Liver (tissue), 9 donors: Measurements from ENCODE around the gene CRYBA1. TPM values are rescaled to one million over a fixed set of nuclear protein-coding genes. Genes with fewer than 3 reads are reported as not detected.

ENCODE experiments used
- DNase-seq: peaks from one replicate; pipeline ENCODE4 v3.0.0-alpha.2; 2017; ENCODE audit warnings: low spot score
- H3K27ac ChIP-seq, 2 donors: one replicate each; pipeline ENCODE4 v1.7.0; 2013; ENCODE audit warnings: inconsistent platforms in 2 of 2, low read length in 2 of 2, control low read depth in 1 of 2, low read depth in 1 of 2, mild to moderate bottlenecking in 1 of 2
- H3K27me3 ChIP-seq, 4 donors: one replicate each; pipeline versions ENCODE4 v1.6.1 to v1.7.0; 2013; ENCODE audit warnings: low read length in 3 of 4, inconsistent platforms in 1 of 4, mild to moderate bottlenecking in 1 of 4, moderate library complexity in 1 of 4; ENCODE audit not compliant: control insufficient read depth in 4 of 4, insufficient read depth in 4 of 4
- H3K36me3 ChIP-seq, 4 donors: one replicate each; pipeline versions ENCODE4 v1.6.1 to v1.7.0; 2013; ENCODE audit warnings: low read length in 3 of 4, mild to moderate bottlenecking in 3 of 4, low read depth in 1 of 4, moderate library complexity in 1 of 4; ENCODE audit not compliant: control insufficient read depth in 4 of 4, insufficient read depth in 3 of 4
- H3K4me1 ChIP-seq, 4 donors: one replicate each; pipeline versions ENCODE4 v1.6.1 to v1.7.0; 2013; ENCODE audit warnings: low read length in 3 of 4, mild to moderate bottlenecking in 3 of 4, moderate library complexity in 1 of 4; ENCODE audit not compliant: control insufficient read depth in 4 of 4, insufficient read depth in 4 of 4
- H3K4me3 ChIP-seq, 3 donors: one replicate each; pipeline versions ENCODE4 v1.6.1 to v1.7.0; 2013; ENCODE audit warnings: low read length in 3 of 3, control low read depth in 1 of 3, low read depth in 1 of 3, mild to moderate bottlenecking in 1 of 3
- H3K9ac ChIP-seq, 2 donors: one replicate each; pipeline ENCODE4 v1.7.0; 2013; ENCODE audit warnings: low read length in 2 of 2, mild to moderate bottlenecking in 2 of 2, moderate library complexity in 2 of 2, control low read depth in 1 of 2, low read depth in 1 of 2
- H3K9me3 ChIP-seq, 4 donors: one replicate each; pipeline versions ENCODE4 v1.6.1 to v1.7.0; 2013; ENCODE audit warnings: low read length in 3 of 4; ENCODE audit not compliant: control insufficient read depth in 4 of 4
- EGR1 ChIP-seq, 2 donors: IDR thresholded peaks; 2 replicates each; pipeline ENCODE4 v1.6.1; 2016 to 2018; ENCODE audit warnings: antibody characterized with exemption in 2 of 2, low read depth in 2 of 2
- FOXA1 ChIP-seq: IDR thresholded peaks from 2 replicates; pipeline ENCODE4 v1.6.1; 2016; ENCODE audit warnings: antibody characterized with exemption
- FOXA2 ChIP-seq: IDR thresholded peaks from 2 replicates; pipeline ENCODE4 v1.6.1; 2016; ENCODE audit warnings: antibody characterized with exemption
- GABPA ChIP-seq, 2 donors: IDR thresholded peaks in 1 of 2; conservative IDR thresholded peaks in 1 of 2; 2 replicates each; pipeline ENCODE4 v1.6.1; 2016; ENCODE audit warnings: antibody characterized with exemption in 2 of 2, mild to moderate bottlenecking in 1 of 2, moderate library complexity in 1 of 2
- HNF4G ChIP-seq: IDR thresholded peaks from 2 replicates; pipeline ENCODE4 v1.6.1; 2016; ENCODE audit warnings: antibody characterized with exemption
- JUND ChIP-seq, 2 donors: IDR thresholded peaks; 2 replicates each; pipeline ENCODE4 v1.6.1; 2016; ENCODE audit warnings: antibody characterized with exemption in 2 of 2
- NR2F2 ChIP-seq: IDR thresholded peaks from 2 replicates; pipeline ENCODE4 v1.6.1; 2016; ENCODE audit warnings: antibody characterized with exemption
- RXRA ChIP-seq, 2 donors: IDR thresholded peaks; 2 replicates each; pipeline ENCODE4 v1.6.1; 2017 to 2018; ENCODE audit warnings: antibody characterized with exemption in 2 of 2, mild to moderate bottlenecking in 1 of 2
- SP1 ChIP-seq: IDR thresholded peaks from 2 replicates; pipeline ENCODE4 v1.6.1; 2018; ENCODE audit warnings: antibody characterized with exemption, mild to moderate bottlenecking
- TAF1 ChIP-seq: conservative IDR thresholded peaks from 2 replicates; pipeline ENCODE4 v1.6.1; 2016; ENCODE audit warnings: antibody characterized with exemption, mild to moderate bottlenecking
- YY1 ChIP-seq: IDR thresholded peaks from 2 replicates; pipeline ENCODE4 v1.6.1; 2016; ENCODE audit warnings: antibody characterized with exemption, mild to moderate bottlenecking
- WGBS: extraction: QIAGEN DNeasy Blood & Tissue Kit; methylation state at CpG from one replicate; pipeline ENCODE4 v1.1.7; 2013; 5-methylcytosine and 5-hydroxymethylcytosine counted together
- polyA plus RNA-seq, 2 donors: library from polyadenylated mRNA; stranded (reverse) in 1 of 2; unstranded in 1 of 2; fragments of 200-250 nt in 1 of 2; fragments of >200 nt in 1 of 2; fragmentation: Nextera tagmentation in 1 of 2; extraction: Ambion mirVana in 1 of 2; gene quantifications; one replicate each; pipeline versions ENCODE4 v1.2.1 to v1.2.3, GENCODE V29; 2013 to 2015
- total RNA-seq, 2 donors: library from RNA; depleted of rRNA; stranded (reverse); fragments of >200 nt; gene quantifications; one replicate each; pipeline ENCODE4 v1.2.3, GENCODE V29; 2014
- TF ChIP-seq, protein P1 (sequence below): IDR thresholded peaks from 2 replicates; pipeline ENCODE4 v1.6.1; 2016; ENCODE audit warnings: antibody characterized with exemption
- TF ChIP-seq, protein P2 (sequence below): fragments of 150-350 bp; IDR thresholded peaks from 2 replicates; pipeline ENCODE4 v1.5.1; 2017; ENCODE audit warnings: improper control_type of control experiment, low read depth, low read length; ENCODE audit not compliant: missing input control
- TF ChIP-seq, protein P3 (sequence below): IDR thresholded peaks from 2 replicates; pipeline ENCODE4 v1.6.1; 2016; ENCODE audit warnings: antibody characterized with exemption
- TF ChIP-seq, protein P4 (sequence below): IDR thresholded peaks from 2 replicates; pipeline ENCODE4 v1.6.1; 2016; ENCODE audit warnings: antibody characterized with exemption, mild to moderate bottlenecking
- TF ChIP-seq, protein P5 (sequence below): IDR thresholded peaks from 2 replicates; pipeline ENCODE4 v1.6.1; 2016; ENCODE audit warnings: antibody characterized with exemption
- donor health status: healthy.
- donor health status: healthy.
- donor health status: healthy.
- donor health status: healthy.
- donor health status: healthy.

CRYBA1 gene
- total and polyA plus RNA-seq, 4 donors: not detected

DNA sequence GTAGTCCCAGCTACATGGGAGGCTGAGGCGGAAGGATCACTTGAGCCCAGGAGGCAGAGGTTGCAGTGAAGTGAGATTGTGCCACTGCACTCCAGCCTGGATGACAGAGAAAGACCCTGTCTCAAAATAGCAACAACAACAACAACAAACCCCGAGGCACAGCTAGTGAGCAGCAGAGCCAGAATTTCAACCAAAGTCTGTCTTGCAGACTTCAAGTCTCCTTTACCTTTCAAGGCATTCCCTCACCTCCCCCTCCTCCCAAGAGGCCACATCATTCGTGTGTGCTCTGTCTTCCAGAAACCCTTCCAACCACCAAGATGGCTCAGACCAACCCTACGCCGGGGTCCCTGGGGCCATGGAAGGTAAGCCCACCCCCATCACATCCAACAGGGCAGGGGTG lies 2.2 kb downstream of the CRYBA1 start:
- H3K36me3 ChIP-seq: peaks cover 0 to 3% (median 0%) of the 10 kb centered on the region in 4 donors
- H3K9me3 ChIP-seq: no peaks in the 10 kb centered on the region
- H3K9ac ChIP-seq: no peak overlapping the region
- no peak overlapping the region for H3K4me3 ChIP-seq
- H3K4me1 ChIP-seq: no peaks in the 10 kb centered on the region
- no peaks in the 10 kb centered on the region for H3K27me3 ChIP-seq
- 91% methylated on average over 5 of the region's 5 CpGs for WGBS
- H3K27ac ChIP-seq: no peak overlapping the region
- DNase-seq: no peak
- TF ChIP-seq EGR1 (IDR thresholded peaks at IDR 0.05; ENCODE audit: low read depth in 2 of 2) (no peak), HNF4G (no peak), JUND (IDR thresholded peaks at IDR 0.05) (no peak), FOXA1 (no peak)
- TF ChIP-seq, protein P1, sequence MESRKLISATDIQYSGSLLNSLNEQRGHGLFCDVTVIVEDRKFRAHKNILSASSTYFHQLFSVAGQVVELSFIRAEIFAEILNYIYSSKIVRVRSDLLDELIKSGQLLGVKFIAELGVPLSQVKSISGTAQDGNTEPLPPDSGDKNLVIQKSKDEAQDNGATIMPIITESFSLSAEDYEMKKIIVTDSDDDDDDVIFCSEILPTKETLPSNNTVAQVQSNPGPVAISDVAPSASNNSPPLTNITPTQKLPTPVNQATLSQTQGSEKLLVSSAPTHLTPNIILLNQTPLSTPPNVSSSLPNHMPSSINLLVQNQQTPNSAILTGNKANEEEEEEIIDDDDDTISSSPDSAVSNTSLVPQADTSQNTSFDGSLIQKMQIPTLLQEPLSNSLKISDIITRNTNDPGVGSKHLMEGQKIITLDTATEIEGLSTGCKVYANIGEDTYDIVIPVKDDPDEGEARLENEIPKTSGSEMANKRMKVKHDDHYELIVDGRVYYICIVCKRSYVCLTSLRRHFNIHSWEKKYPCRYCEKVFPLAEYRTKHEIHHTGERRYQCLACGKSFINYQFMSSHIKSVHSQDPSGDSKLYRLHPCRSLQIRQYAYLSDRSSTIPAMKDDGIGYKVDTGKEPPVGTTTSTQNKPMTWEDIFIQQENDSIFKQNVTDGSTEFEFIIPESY: no peak

DNA sequence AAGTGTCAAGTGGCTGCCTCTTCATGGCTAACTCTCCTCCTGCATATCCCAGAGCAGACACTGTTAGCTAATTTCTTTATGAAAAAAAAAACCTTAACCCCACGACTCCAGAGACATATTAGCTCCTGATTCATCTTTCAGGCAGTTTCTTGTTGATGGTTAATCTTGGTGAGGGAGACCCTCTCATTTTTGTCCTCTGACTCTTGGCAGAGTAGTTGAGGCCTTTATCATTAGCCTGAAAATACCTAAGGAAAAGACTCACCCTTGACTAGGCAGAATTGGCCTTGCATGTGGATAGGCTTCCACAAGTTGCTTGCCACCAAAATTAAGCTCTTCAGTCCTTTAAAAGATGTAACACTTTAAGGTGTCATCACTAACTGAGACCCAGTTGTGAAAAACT lies 4.0 kb downstream of the CRYBA1 start:
- DNase-seq: no peak
- no peaks in the 10 kb centered on the region for H3K4me1 ChIP-seq
- TF ChIP-seq EGR1 (IDR thresholded peaks at IDR 0.05; ENCODE audit: low read depth in 2 of 2): no peak
- TF ChIP-seq FOXA1: no peak

DNA sequence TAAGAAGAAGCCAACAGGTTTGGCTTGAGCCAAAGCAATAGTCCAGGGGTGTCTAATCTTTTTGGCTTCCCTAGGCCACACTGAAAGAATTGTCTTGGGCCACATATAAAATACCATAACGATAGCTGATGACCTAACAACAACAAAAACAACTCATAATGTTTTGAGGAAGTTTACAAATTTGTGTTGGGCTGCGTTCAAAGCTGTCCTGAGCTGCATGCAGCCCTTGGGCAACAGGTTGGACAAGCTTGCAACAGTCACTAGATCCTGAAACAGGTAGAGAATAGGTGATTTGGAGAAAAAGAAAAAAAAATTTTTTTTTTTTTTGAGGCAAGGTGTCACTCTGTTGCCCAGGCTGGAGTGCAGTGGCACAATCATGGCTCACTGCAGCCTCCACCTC lies 4.5 kb downstream of the CRYBA1 start:
- DNase-seq: no peak
- no peaks in the 10 kb centered on the region for H3K4me1 ChIP-seq
- no peak overlapping the region for H3K27ac ChIP-seq
- H3K9me3 ChIP-seq: no peaks in the 10 kb centered on the region
- H3K9ac ChIP-seq: no peak overlapping the region
- WGBS: 81% methylated on average over 2 of the region's 2 CpGs
- H3K36me3 ChIP-seq: peaks cover 0 to 3% (median 0%) of the 10 kb centered on the region in 4 donors
- H3K4me3 ChIP-seq: no peak overlapping the region
- TF ChIP-seq TAF1 (no peak), SP1 (no peak), EGR1 (IDR thresholded peaks at IDR 0.05; ENCODE audit: low read depth in 2 of 2) (no peak), JUND (IDR thresholded peaks at IDR 0.05) (no peak), YY1 (no peak), NR2F2 (no peak), GABPA (IDR thresholded peaks at IDR 0.05 in 1 of 2, conservative IDR thresholded peaks at IDR 0.05 in 1 of 2) (no peak), HNF4G (no peak), RXRA (IDR thresholded peaks at IDR 0.05) (no peak), FOXA2 (no peak)
- TF ChIP-seq, protein P1: no peak
- TF ChIP-seq, protein P2, sequence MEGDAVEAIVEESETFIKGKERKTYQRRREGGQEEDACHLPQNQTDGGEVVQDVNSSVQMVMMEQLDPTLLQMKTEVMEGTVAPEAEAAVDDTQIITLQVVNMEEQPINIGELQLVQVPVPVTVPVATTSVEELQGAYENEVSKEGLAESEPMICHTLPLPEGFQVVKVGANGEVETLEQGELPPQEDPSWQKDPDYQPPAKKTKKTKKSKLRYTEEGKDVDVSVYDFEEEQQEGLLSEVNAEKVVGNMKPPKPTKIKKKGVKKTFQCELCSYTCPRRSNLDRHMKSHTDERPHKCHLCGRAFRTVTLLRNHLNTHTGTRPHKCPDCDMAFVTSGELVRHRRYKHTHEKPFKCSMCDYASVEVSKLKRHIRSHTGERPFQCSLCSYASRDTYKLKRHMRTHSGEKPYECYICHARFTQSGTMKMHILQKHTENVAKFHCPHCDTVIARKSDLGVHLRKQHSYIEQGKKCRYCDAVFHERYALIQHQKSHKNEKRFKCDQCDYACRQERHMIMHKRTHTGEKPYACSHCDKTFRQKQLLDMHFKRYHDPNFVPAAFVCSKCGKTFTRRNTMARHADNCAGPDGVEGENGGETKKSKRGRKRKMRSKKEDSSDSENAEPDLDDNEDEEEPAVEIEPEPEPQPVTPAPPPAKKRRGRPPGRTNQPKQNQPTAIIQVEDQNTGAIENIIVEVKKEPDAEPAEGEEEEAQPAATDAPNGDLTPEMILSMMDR: no peak
- TF ChIP-seq, protein P3, sequence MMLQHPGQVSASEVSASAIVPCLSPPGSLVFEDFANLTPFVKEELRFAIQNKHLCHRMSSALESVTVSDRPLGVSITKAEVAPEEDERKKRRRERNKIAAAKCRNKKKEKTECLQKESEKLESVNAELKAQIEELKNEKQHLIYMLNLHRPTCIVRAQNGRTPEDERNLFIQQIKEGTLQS: no peak
- TF ChIP-seq, protein P4, sequence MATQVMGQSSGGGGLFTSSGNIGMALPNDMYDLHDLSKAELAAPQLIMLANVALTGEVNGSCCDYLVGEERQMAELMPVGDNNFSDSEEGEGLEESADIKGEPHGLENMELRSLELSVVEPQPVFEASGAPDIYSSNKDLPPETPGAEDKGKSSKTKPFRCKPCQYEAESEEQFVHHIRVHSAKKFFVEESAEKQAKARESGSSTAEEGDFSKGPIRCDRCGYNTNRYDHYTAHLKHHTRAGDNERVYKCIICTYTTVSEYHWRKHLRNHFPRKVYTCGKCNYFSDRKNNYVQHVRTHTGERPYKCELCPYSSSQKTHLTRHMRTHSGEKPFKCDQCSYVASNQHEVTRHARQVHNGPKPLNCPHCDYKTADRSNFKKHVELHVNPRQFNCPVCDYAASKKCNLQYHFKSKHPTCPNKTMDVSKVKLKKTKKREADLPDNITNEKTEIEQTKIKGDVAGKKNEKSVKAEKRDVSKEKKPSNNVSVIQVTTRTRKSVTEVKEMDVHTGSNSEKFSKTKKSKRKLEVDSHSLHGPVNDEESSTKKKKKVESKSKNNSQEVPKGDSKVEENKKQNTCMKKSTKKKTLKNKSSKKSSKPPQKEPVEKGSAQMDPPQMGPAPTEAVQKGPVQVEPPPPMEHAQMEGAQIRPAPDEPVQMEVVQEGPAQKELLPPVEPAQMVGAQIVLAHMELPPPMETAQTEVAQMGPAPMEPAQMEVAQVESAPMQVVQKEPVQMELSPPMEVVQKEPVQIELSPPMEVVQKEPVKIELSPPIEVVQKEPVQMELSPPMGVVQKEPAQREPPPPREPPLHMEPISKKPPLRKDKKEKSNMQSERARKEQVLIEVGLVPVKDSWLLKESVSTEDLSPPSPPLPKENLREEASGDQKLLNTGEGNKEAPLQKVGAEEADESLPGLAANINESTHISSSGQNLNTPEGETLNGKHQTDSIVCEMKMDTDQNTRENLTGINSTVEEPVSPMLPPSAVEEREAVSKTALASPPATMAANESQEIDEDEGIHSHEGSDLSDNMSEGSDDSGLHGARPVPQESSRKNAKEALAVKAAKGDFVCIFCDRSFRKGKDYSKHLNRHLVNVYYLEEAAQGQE: no peak
- TF ChIP-seq, protein P5, sequence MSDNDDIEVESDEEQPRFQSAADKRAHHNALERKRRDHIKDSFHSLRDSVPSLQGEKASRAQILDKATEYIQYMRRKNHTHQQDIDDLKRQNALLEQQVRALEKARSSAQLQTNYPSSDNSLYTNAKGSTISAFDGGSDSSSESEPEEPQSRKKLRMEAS: no peak
- H3K27me3 ChIP-seq: no peaks in the 10 kb centered on the region

More for the DNA sequence above, 4.0 kb downstream of the CRYBA1 start:
- no peaks in the 10 kb centered on the region for H3K9me3 ChIP-seq
- no peak overlapping the region for H3K4me3 ChIP-seq
- H3K27me3 ChIP-seq: no peaks in the 10 kb centered on the region
- 52% methylated on average over 1 of the region's 1 CpG for WGBS
- H3K27ac ChIP-seq: no peak overlapping the region
- H3K36me3 ChIP-seq: peaks cover 0 to 3% (median 0%) of the 10 kb centered on the region in 4 donors
- no peak overlapping the region for H3K9ac ChIP-seq
